ENCODE data around the gene RAB4A.
"Not testable (repeated sequence)": the region's sequence is repeated elsewhere in the genome, so short reads cannot be mapped to it uniquely, and the experiment has no call there.

RAB4A gene

GRCh38 chr1:229273507-229274232, 2.8 kb downstream of the RAB4A start:
- no peak for DNase-seq

DNA sequence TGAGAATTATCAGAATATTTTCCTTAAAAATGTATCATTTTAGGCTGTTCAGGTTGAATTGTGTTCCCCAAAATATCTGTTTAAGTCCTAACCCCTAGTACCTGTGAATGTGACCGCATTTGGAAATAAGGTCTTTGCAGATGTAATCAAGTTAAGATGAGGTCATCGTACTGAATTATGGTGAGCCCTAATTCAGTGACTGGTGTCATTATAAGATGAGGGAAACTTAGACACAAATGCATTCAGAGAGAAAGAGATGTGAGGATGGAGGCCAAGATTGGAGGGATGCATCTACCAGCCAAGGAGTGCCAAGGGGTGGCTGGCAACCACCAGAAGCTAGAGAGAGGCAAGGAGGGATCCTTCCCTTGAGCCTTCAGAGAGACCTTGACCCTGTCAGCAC, 4.1 kb downstream of the RAB4A start:
- DNase-seq = no peak

DNA sequence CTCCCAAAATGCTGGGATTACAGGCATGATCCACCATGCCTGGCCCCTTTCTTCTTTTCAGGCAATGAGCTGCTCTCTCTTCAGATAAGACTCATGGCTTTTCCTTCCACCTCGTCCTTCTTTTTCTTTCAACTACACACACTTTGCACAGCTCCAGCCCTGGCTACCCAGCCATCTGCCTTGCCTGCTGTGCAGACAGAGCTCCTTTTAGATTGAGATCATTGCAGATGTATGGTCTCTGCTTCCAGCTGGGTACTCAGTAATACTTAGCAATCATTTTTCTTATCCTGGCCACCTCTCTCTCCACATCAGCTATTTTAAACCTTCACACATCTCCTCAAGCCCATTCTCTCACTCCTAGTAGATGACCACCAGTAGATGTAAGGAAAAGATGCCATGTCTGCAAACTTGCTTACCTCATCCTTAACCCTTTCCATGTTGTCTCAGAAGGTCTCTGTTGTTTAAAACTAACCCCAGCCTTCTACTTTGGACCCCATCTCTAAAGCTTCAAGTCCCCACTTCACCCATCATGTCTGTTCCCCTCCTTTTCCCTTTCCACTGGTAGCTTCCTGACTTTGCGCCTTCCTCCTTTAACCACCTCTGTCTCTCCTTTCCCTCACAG, 7.3 kb downstream of the RAB4A start:
- no peak for DNase-seq

DNA sequence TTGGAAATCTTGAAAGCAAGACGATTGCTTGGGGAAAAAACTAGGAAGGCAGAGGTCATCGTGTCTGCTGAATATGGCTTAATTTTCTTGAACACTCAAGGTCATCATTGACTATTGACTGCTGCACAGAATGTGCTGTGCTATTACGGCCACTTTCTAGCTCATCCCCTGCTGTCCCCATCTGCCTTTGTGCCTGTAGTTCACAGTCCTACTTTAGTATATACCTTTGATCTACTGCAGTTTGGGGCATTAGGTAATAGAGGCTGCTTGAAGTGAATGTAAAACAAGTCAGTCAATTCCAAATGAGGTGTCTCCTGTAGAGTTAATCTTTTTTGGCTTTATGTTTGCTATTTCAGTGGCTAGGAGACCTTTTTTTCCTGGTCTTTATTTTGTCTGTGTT, 8.3 kb downstream of the RAB4A start:
- DNase-seq = no peak

DNA sequence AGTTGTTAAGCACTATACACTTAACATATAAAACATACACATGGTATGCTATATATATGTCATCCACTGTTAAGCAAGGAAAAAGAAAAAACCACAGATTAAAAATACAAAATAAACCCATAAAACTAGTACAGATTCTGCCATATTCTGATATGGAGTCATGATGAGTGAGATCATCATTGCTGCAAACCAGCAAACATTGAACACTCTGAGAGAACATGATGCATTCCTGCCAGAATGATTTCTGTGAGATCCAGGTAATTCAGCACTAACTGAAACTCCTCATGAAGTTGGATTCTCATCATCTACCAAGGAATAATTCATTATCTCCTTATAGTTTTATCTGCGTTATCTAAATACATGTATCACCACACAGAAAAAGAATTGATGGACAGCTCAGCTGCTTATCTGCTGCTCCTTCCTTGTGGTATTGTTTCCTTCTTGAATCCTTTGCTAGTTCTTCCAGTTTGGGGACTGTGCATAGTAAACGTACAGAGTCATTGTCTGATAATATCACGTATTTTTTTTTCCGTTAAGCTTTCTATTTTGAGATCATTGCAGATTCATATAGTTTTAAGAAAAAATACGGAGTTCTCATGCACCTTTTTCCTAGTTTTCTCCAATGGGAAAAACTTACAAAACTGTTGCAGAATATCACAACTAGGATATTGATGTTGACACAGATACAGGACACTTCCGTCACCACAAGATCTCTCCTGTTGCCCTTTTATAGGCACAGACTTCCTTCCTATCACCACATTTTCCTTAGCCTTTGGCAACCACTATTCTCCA, 9.3 kb downstream of the RAB4A start:
- DNase-seq = no peak

- DNase-seq = no peak
These were observed 10.0 kb downstream of the RAB4A start for GRCh38 chr1:229280921-229281320.

- no peak for DNase-seq
These were observed 10.5 kb downstream of the RAB4A start for GRCh38 chr1:229281339-229281926.

- no peak for DNase-seq
These were observed 11.4 kb downstream of the RAB4A start for GRCh38 chr1:229282295-229282823.

GRCh38 chr1:229283183-229283611, 12.3 kb downstream of the RAB4A start:
- no peak for DNase-seq

- no peak for DNase-seq
These were observed 14.0 kb downstream of the RAB4A start for GRCh38 chr1:229284887-229285286.

- DNase-seq = no peak
These were observed 14.5 kb downstream of the RAB4A start for GRCh38 chr1:229285440-229285839.

DNA sequence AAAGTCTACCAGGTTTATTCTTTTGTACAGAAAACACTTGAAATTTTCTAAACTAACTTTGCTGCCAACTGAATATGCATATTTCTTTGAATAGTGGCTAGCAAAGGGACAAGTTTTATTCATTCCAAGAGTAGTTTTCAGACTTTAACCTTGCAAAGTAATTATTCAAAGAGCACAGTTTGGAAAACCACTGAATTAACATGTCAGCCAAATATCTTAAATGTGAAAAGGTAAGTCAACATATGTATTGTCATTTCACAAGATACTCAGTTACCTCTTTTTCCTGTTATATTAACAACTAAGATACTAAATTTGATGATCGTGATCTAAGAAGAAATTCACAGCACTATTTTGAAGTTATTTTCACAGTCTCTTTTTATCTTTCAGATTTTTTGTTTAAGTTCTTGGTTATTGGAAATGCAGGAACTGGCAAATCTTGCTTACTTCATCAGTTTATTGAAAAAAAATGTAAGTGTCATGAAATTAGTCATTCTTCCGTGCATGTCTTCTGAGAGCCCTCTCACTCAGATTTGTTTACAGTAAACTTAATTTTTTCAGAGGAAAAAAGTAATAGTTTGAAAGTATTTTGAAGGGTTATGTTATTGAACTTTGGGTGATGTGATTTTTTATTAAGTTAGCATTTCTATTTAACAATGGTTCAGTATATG, 15.3 kb downstream of the RAB4A start:
- DNase-seq = no peak

GRCh38 chr1:229287267-229287666, 16.4 kb downstream of the RAB4A start:
- no peak for DNase-seq

DNA sequence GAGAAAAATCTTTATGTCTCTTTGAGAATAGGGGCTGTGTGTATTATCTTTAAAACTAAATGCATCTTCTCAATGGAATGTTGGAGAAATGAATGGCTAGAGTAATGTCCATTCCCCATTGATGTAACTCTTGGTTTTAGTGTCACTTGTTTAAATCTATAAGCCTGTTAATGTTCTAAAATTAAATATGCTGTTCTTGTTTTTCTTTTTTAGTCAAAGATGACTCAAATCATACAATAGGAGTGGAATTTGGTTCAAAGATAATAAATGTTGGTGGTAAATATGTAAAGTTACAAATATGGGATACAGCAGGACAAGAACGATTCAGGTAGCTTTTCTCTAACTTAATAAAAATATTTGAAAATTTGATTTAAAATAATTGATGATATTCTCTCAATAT, 17.6 kb downstream of the RAB4A start:
- no peak for DNase-seq

DNA sequence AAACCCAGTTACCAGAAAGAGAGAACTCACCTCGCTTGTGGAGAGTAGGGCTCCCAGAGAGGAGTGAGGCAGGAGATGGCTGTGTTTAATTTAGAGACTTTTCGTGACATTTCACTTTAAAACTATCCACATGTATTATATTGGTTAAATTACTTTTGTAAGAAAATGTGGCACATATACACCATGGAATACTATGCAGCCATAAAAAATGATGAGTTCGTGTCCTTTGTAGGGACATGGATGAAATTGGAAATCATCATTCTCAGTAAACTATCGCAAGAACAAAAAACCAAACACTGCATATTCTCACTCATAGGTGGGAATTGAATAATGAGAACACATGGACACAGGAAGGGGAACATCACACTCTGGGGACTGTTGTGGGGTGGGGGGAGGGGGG, 20.8 kb downstream of the RAB4A start:
- DNase-seq = not testable (repeated sequence)

DNA sequence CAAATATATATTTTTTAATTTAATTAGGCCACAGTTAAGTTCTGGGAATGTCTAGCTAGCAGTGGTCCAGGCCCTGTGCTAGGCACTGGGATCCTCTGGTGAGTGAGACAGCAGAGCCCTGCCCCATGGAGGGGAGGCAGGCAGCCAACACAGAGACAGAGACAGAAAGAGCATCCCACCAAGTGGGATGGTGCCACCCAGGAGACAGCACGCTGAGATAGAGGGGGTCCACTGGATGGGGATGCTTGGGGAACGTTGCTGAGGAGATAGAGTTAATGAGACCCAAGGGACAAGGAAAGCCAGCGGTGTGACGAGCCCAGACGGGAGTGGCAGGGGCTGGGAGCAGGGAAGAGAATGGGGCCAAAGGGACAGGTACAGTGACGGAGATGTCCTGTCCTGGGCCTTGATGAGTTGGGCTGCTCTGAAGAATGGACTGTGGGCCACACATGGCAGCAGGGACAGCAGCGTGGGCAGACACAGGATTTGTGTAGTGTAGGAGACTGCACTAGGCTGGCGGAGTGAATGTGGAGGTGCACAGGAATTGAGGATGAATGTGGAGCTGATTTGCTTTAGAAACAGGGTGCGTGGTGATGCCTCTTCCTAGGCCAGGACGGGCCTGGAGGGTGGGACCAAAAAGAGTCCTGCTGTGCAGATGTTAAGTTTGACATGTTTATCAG, 22.8 kb downstream of the RAB4A start:
- no peak for DNase-seq

- no peak for DNase-seq
These were observed 24.8 kb downstream of the RAB4A start for GRCh38 chr1:229295745-229296144.

GRCh38 chr1:229296541-229296941, 25.6 kb downstream of the RAB4A start:
- DNase-seq = no peak

- DNase-seq = no peak
These were observed 26.8 kb downstream of the RAB4A start for GRCh38 chr1:229297746-229298145.

- no peak for DNase-seq
These were observed 27.5 kb downstream of the RAB4A start for GRCh38 chr1:229298420-229298819.

- DNase-seq = no peak
These were observed 28.1 kb downstream of the RAB4A start for GRCh38 chr1:229298887-229299503.

All from NCI-H510A (cell line).